GM19397 (cell line): ENCODE data around the gene GPT2.

ENCODE experiments used
- ATAC-seq: cut with Tn5 transposase; IDR thresholded peaks from one replicate; pipeline ENCODE4 v1.9.1; 2021; ENCODE audit warnings: mild to moderate bottlenecking, moderate library complexity; ENCODE audit not compliant: unreplicated experiment

GPT2 gene

DNA sequence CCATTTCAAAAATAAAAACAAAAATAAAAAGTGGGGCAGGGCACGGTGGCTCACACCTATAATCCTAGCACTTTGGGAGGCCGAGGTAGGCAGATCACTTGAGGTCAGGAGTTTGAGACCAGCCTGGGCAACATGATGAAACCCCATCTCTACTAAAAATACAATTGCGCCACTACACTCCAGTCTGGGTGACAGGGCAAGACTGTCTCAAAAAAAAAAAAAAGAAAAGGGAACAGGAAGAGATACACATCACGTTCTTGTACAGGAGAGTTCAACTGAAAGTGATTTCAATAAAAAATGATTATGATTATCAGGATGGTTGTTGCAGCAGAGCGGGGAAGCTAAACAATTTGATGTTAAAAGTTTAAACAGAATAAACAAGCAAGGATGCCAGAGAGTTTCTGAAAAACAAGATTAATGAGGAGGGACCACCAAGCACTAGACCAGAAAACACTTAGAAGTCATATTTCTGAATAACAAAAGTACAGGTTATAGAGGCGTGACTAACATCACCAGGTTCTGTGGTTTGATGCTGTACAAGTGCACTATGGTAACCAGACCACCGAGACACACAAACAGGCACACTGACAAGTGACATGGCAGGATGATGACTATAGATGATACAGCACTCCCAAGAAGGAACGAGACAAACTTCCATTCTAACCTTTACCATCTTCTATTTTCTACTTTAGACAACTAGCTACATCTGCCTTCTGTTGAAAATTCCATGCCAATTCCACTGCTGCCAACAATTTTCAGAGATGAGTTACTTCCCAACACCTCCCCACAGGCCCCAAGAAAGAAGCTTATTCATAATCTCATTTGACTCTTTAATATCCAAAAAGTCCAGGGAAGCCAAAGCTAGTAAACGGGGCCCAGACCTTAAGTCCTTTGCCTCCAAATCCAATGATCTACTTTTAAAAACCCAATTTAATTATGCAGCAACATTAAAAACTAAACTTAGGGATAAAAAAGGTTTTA lies 77.5 kb downstream of the GPT2 start:
- ATAC-seq = no peak

GRCh38 chr16:46962629-46963028 lies 78.5 kb downstream of the GPT2 start:
- no peak for ATAC-seq

GRCh38 chr16:46968063-46968435 lies 83.9 kb downstream of the GPT2 start:
- no peak for ATAC-seq

DNA sequence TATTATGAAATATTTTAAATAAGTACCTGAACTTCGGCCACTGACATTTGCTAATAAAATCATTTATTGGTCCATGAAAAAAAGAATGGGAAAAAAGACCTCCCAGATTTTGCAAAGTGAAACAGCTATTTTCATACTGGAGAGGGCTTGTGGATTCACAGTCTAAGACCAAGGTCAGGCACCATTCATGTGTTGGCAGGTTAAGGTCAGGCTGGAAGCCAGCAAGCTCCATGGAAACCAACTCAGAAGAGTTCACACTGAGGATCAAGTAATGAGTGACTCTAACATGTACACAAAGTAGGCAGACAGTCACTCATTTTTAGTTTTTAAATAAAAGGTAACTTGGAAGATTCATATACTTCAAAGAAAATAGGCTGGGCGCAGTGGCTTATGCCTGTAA lies 85.9 kb downstream of the GPT2 start:
- ATAC-seq = no peak

DNA sequence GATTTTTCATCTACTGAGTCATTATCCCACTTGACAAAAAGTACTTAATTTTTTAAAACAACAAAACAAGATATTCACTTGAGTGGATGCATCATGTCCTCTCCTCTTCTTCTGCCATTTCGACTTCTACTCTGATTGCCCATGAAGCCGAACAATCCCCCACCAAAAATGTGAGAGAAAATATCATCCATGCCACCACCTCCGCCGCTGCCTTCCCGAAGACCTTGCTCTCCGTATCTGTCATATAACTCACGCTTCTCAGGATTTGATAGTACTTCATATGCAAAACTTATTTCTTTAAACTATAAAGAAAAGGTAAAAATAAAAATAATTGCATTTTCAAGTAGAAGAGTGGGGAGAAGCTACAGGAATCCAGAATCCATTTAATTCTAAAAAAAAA lies 87.1 kb downstream of the GPT2 start:
- ATAC-seq = no peak

GRCh38 chr16:46972429-46973206 lies 88.5 kb downstream of the GPT2 start:
- ATAC-seq = peak; percentile 46

GRCh38 chr16:46973207-46973995 lies 89.2 kb downstream of the GPT2 start, which contains the start of gene DNAJA2:
Gene DNAJA2, minus strand, starts transcription at chr16:46973674. Its CDS starts 102 bp downstream, at chr16:46973572.
- ATAC-seq = peak; percentile 91

- no peak for ATAC-seq
Observed at GRCh38 chr16:46973996-46974324, 89.8 kb downstream of the GPT2 start.

GRCh38 chr16:46974352-46974751 lies 90.2 kb downstream of the GPT2 start:
- no peak for ATAC-seq

DNA sequence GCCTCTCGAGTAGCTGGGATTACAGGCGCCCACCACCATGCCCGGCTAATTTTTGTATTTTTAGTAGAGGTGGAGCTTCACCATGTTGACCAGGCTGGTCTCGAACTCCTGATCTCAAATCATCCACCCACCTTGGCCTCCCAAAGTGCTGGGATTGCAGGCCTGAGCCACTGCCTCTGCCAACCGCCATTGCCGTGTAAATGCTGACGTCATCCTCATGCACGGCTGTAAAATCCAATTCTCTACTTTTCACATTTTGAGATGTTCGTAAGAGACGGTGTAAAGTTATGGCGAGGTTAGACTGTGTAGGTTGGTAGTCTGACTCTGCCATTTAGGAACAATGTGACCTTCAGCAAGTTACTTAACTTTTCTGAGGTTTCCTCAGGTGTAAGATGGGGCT lies 91.0 kb downstream of the GPT2 start:
- no peak for ATAC-seq

DNA sequence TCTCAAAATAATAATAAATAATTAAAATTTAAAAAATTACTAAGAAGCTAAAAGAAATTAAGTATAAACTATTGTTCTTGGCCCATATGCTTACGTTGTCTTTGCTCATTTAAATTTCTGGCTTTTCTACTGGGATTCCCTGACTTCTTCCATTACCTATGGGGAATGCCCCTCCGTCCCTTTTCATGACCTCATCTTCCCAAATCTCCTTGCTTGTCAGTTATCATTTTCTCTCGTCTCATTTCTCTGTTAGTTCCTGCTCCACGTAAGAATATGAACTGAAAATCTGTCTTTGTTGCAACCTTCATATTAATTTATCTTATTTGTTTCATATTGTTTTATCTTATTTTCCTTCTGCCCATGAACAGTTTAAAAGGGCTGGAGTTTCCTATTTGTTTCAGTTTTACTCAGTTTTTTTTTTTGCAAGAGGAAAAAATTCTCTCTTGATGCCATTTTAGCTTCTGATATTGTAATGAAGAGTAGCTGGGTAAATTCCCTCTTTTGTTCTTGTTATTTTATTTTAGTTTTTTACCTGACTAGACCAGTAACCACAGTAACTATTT lies 91.8 kb downstream of the GPT2 start:
- ATAC-seq = no peak

DNA sequence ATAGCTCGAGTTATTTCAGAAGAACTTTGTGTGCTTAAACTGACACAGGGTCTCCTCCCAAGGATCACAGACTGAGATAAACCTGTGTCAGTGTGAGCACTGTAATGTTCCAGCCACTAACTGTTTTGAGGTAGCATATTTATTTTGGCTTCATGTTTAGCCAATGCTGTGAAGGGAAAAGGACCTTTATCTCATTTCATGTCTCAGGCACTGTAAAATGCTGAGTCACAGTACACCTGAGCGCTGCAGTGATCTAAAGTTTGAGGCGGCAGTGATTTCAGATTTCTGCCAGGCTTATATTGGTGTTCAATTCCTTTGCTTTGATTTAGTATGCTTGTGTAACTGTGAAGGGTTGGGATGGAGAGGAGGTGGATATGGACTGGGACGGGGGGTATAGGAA lies 92.4 kb downstream of the GPT2 start:
- no peak for ATAC-seq
